GM23338 (cell line): ENCODE measurements around the gene ANO4. TPM values are rescaled to one million over a fixed set of nuclear protein-coding genes. Genes with fewer than 3 reads are reported as not detected.

Experiments used
- ATAC-seq: fragments of 200-7000 bp; cut with Tn5 transposase; 3 replicates; pipeline ENCODE4 v1.9.1; 2020
- DNase-seq: peaks from one replicate; pipeline ENCODE4 v3.0.0-alpha.2; 2015; ENCODE audit warnings: low spot score
- H2AFZ ChIP-seq: fragments of 200-600 bp; sonication (generic); 2 replicates; pipeline ENCODE4 v1.8.0; 2016; ENCODE audit warnings: antibody characterized with exemption, mild to moderate bottlenecking, moderate library complexity
- H3F3A ChIP-seq: fragments of 200-600 bp; sonication (generic); replicated peaks from 2 replicates; pipeline ENCODE4 v1.8.0; 2017; ENCODE audit warnings: antibody characterized with exemption, mixed run types, low read depth
- H3K27ac ChIP-seq: fragments of 200-600 bp; sonication (generic); 2 replicates; pipeline ENCODE4 v1.6.1; 2016; ENCODE audit warnings: low read depth
- H3K27me3 ChIP-seq: fragments of 200-600 bp; sonication (generic); 2 replicates; pipeline ENCODE4 v1.8.0; 2016; ENCODE audit warnings: mild to moderate bottlenecking, mixed run types, moderate library complexity; ENCODE audit not compliant: insufficient read depth
- H3K36me3 ChIP-seq: fragments of 200-600 bp; sonication (generic); 2 replicates; pipeline ENCODE4 v1.8.0; 2016; ENCODE audit warnings: mild to moderate bottlenecking; ENCODE audit not compliant: insufficient read depth
- H3K4me1 ChIP-seq: fragments of 200-600 bp; sonication (generic); 2 replicates; pipeline ENCODE4 v1.8.0; 2016; ENCODE audit warnings: mild to moderate bottlenecking, moderate library complexity; ENCODE audit not compliant: insufficient read depth
- H3K4me2 ChIP-seq: fragments of 200-600 bp; sonication (generic); 2 replicates; pipeline ENCODE4 v1.7.1; 2017; ENCODE audit warnings: mixed run types
- H3K4me3 ChIP-seq: fragments of 200-600 bp; sonication (generic); 2 replicates; pipeline ENCODE4 v1.6.1; 2016; ENCODE audit warnings: mixed run types
- H3K79me2 ChIP-seq: fragments of 200-600 bp; sonication (generic); replicated peaks from 2 replicates; pipeline ENCODE4 v1.8.0; 2017; ENCODE audit warnings: mild to moderate bottlenecking; ENCODE audit not compliant: insufficient read depth
- H3K9me2 ChIP-seq: fragments of 200-600 bp; sonication (generic); 2 replicates; pipeline ENCODE4 v1.8.0; 2017; ENCODE audit not compliant: insufficient read depth
- H4K20me1 ChIP-seq: fragments of 200-600 bp; sonication (generic); replicated peaks from 2 replicates; pipeline ENCODE4 v1.8.0; 2017; ENCODE audit warnings: mild to moderate bottlenecking; ENCODE audit not compliant: insufficient read depth
- H3K27ac Mint-ChIP-seq: 2 replicates; pipeline ENCODE4 v1.8.0; 2020; ENCODE audit warnings: inconsistent platforms, mild to moderate bottlenecking, moderate library complexity, mixed read lengths
- H3K27me3 Mint-ChIP-seq: 3 replicates; pipeline ENCODE4 v1.8.0; 2022; ENCODE audit warnings: low read depth, mild to moderate bottlenecking, moderate library complexity, mixed read lengths, inconsistent platforms; ENCODE audit not compliant: insufficient read depth, poor library complexity
- H3K36me3 Mint-ChIP-seq: 3 replicates; pipeline ENCODE4 v1.8.0; 2021; ENCODE audit warnings: low read depth, mild to moderate bottlenecking, inconsistent platforms, moderate library complexity, mixed read lengths
- H3K4me1 Mint-ChIP-seq: 3 replicates; pipeline ENCODE4 v1.8.0; 2020; ENCODE audit warnings: mild to moderate bottlenecking, inconsistent platforms, mixed read lengths
- H3K4me3 Mint-ChIP-seq: 3 replicates; pipeline ENCODE4 v1.8.0; 2021; ENCODE audit warnings: moderate library complexity, mild to moderate bottlenecking, inconsistent platforms, mixed read lengths
- H3K9me3 Mint-ChIP-seq: 3 replicates; pipeline ENCODE4 v1.8.0; 2020; ENCODE audit warnings: moderate library complexity, mild to moderate bottlenecking, inconsistent platforms, mixed read lengths
- CREB1 ChIP-seq: fragments of 250-450 bp; sonication (Bioruptor Pico); IDR thresholded peaks from 2 replicates; pipeline ENCODE4 v1.5.0; 2020; ENCODE audit warnings: low read depth, mild to moderate bottlenecking, moderate library complexity
- ETS1 ChIP-seq: IDR thresholded peaks from 2 replicates; pipeline ENCODE4 v1.6.1; 2016; ENCODE audit warnings: antibody characterized with exemption
- EZH2 ChIP-seq: fragments of 200-600 bp; sonication (generic); IDR thresholded peaks from one replicate; pipeline ENCODE4 v1.8.0; 2017; ENCODE audit warnings: antibody characterized with exemption, mild to moderate bottlenecking, low read depth; ENCODE audit not compliant: unreplicated experiment
- EZH2phosphoT487 ChIP-seq: fragments of 200-600 bp; sonication (generic); IDR thresholded peaks from one replicate; pipeline ENCODE4 v1.8.1; 2018; ENCODE audit warnings: antibody characterized with exemption; ENCODE audit not compliant: unreplicated experiment
- JUNB ChIP-seq: IDR thresholded peaks from one replicate; pipeline ENCODE4 v1.6.1; 2016; ENCODE audit warnings: antibody characterized with exemption; ENCODE audit not compliant: unreplicated experiment
- NANOG ChIP-seq: IDR thresholded peaks from 2 replicates; pipeline ENCODE4 v1.6.1; 2016; ENCODE audit warnings: antibody characterized with exemption, borderline replicate concordance
- POLR2AphosphoS5 ChIP-seq: IDR thresholded peaks from 2 replicates; pipeline ENCODE4 v1.6.1; 2016; ENCODE audit warnings: antibody characterized with exemption, low read depth
- REST ChIP-seq: IDR thresholded peaks from one replicate; pipeline ENCODE4 v1.6.1; 2018; ENCODE audit warnings: antibody characterized with exemption; ENCODE audit not compliant: unreplicated experiment
- STAT1 ChIP-seq: IDR thresholded peaks from one replicate; pipeline ENCODE4 v1.6.1; 2016; ENCODE audit warnings: antibody characterized with exemption; ENCODE audit not compliant: unreplicated experiment
- ZNF114 ChIP-seq: fragments of 250-450 bp; sonication (Bioruptor Pico); IDR thresholded peaks from 2 replicates; pipeline ENCODE4 v1.5.0; 2020; ENCODE audit warnings: mild to moderate bottlenecking, moderate library complexity
- ZNF331 ChIP-seq: fragments of 250-450 bp; sonication (Bioruptor Pico); IDR thresholded peaks from 2 replicates; pipeline ENCODE4 v1.5.0; 2020; ENCODE audit warnings: low read depth, mild to moderate bottlenecking, moderate library complexity
- polyA plus RNA-seq: library from polyadenylated mRNA; unstranded; fragments of >200 nt; fragmentation: Nextera tagmentation; extraction: Ambion mirVana; gene quantifications from 2 replicates; pipeline ENCODE4 v1.2.1, GENCODE V29; 2016
- total RNA-seq: library from RNA; depleted of rRNA; stranded (reverse); fragments of >200 nt; shearing (Covaris generic); gene quantifications from 2 replicates; pipeline ENCODE4 v1.2.3, GENCODE V29; 2014
- TF ChIP-seq, protein P1 (sequence below), 2 experiments: fragments of 200-600 bp in 1 of 2; sonication (generic) in 1 of 2; conservative IDR thresholded peaks; 2 replicates each; pipeline versions ENCODE4 v1.5.1 to v1.6.1; 2016 to 2017; ENCODE audit warnings: antibody characterized with exemption in 2 of 2, low read depth in 2 of 2, mild to moderate bottlenecking in 2 of 2, moderate library complexity in 1 of 2
- TF ChIP-seq, protein P2 (sequence below): fragments of 250-450 bp; sonication (Bioruptor Pico); IDR thresholded peaks from 2 replicates; pipeline ENCODE4 v1.5.0; 2020; ENCODE audit warnings: mild to moderate bottlenecking, moderate library complexity

The ANO4 gene
- total and polyA plus RNA-seq, 2 experiments from 2014 or later, result 1.7 to 8.7 TPM

- Histone ChIP-seq H3K36me3 (no peaks in the 10 kb centered on the region), H3K79me2 (no peaks in the 10 kb centered on the region), H3K4me3 (no peak overlapping the region), H3K27me3 (no peaks in the 10 kb centered on the region), H3K27ac (no peak overlapping the region), H3F3A (no peaks in the 10 kb centered on the region), H3K4me1 (no peaks in the 10 kb centered on the region), H2AFZ (no peak overlapping the region), H3K9me2 (peaks cover 13% of the 10 kb centered on the region), H4K20me1 (no peaks in the 10 kb centered on the region), H3K4me2 (no peak overlapping the region)
- no peak overlapping the region for H3K27ac Mint-ChIP-seq
- H3K36me3 Mint-ChIP-seq, result no peaks in the 10 kb centered on the region
- peaks cover 4% of the 10 kb centered on the region; the same call in 2 of the 3 replicates for H3K4me1 Mint-ChIP-seq
- DNase-seq, result no peak
- H3K9me3 Mint-ChIP-seq, result no peaks in the 10 kb centered on the region
- no peak for ATAC-seq
- peaks cover 4% of the 10 kb centered on the region for H3K27me3 Mint-ChIP-seq
- H3K4me3 Mint-ChIP-seq, result no peak overlapping the region
- TF ChIP-seq REST, result no peak
- no peak for TF ChIP-seq CREB1 (CRISPR knock-in tag)
- TF ChIP-seq, protein P1, sequence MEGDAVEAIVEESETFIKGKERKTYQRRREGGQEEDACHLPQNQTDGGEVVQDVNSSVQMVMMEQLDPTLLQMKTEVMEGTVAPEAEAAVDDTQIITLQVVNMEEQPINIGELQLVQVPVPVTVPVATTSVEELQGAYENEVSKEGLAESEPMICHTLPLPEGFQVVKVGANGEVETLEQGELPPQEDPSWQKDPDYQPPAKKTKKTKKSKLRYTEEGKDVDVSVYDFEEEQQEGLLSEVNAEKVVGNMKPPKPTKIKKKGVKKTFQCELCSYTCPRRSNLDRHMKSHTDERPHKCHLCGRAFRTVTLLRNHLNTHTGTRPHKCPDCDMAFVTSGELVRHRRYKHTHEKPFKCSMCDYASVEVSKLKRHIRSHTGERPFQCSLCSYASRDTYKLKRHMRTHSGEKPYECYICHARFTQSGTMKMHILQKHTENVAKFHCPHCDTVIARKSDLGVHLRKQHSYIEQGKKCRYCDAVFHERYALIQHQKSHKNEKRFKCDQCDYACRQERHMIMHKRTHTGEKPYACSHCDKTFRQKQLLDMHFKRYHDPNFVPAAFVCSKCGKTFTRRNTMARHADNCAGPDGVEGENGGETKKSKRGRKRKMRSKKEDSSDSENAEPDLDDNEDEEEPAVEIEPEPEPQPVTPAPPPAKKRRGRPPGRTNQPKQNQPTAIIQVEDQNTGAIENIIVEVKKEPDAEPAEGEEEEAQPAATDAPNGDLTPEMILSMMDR (conservative IDR thresholded peaks at IDR 0.05; ENCODE audit: low read depth in 2 of 2), result no peak
- TF ChIP-seq, protein P2, sequence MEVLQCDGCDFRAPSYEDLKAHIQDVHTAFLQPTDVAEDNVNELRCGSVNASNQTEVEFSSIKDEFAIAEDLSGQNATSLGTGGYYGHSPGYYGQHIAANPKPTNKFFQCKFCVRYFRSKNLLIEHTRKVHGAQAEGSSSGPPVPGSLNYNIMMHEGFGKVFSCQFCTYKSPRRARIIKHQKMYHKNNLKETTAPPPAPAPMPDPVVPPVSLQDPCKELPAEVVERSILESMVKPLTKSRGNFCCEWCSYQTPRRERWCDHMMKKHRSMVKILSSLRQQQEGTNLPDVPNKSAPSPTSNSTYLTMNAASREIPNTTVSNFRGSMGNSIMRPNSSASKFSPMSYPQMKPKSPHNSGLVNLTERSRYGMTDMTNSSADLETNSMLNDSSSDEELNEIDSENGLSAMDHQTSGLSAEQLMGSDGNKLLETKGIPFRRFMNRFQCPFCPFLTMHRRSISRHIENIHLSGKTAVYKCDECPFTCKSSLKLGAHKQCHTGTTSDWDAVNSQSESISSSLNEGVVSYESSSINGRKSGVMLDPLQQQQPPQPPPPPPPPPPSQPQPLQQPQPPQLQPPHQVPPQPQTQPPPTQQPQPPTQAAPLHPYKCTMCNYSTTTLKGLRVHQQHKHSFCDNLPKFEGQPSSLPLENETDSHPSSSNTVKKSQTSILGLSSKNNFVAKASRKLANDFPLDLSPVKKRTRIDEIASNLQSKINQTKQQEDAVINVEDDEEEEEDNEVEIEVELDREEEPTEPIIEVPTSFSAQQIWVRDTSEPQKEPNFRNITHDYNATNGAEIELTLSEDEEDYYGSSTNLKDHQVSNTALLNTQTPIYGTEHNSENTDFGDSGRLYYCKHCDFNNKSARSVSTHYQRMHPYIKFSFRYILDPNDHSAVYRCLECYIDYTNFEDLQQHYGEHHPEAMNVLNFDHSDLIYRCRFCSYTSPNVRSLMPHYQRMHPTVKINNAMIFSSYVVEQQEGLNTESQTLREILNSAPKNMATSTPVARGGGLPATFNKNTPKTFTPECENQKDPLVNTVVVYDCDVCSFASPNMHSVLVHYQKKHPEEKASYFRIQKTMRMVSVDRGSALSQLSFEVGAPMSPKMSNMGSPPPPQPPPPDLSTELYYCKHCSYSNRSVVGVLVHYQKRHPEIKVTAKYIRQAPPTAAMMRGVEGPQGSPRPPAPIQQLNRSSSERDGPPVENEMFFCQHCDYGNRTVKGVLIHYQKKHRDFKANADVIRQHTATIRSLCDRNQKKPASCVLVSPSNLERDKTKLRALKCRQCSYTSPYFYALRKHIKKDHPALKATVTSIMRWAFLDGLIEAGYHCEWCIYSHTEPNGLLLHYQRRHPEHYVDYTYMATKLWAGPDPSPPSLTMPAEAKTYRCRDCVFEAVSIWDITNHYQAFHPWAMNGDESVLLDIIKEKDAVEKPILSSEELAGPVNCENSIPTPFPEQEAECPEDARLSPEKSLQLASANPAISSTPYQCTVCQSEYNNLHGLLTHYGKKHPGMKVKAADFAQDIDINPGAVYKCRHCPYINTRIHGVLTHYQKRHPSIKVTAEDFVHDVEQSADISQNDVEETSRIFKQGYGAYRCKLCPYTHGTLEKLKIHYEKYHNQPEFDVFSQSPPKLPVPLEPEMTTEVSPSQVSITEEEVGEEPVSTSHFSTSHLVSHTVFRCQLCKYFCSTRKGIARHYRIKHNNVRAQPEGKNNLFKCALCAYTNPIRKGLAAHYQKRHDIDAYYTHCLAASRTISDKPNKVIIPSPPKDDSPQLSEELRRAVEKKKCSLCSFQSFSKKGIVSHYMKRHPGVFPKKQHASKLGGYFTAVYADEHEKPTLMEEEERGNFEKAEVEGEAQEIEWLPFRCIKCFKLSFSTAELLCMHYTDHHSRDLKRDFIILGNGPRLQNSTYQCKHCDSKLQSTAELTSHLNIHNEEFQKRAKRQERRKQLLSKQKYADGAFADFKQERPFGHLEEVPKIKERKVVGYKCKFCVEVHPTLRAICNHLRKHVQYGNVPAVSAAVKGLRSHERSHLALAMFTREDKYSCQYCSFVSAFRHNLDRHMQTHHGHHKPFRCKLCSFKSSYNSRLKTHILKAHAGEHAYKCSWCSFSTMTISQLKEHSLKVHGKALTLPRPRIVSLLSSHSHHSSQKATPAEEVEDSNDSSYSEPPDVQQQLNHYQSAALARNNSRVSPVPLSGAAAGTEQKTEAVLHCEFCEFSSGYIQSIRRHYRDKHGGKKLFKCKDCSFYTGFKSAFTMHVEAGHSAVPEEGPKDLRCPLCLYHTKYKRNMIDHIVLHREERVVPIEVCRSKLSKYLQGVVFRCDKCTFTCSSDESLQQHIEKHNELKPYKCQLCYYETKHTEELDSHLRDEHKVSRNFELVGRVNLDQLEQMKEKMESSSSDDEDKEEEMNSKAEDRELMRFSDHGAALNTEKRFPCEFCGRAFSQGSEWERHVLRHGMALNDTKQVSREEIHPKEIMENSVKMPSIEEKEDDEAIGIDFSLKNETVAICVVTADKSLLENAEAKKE (CRISPR knock-in tag), result no peak
- TF ChIP-seq JUNB, result no peak
- TF ChIP-seq EZH2phosphoT487, result no peak
- TF ChIP-seq ZNF331 (CRISPR knock-in tag), result no peak
- no peak for TF ChIP-seq POLR2AphosphoS5
- TF ChIP-seq ETS1, result no peak
- no peak for TF ChIP-seq EZH2
- no peak for TF ChIP-seq ZNF114
- no peak for TF ChIP-seq NANOG
- no peak for TF ChIP-seq STAT1
Observed at GRCh38 chr12:100758083-100758482, 36.5 kb upstream of the ANO4 start.
